Naive thymus-derived CD4-positive, alpha-beta T cell (primary cell): ENCODE measurements around the gene NCR2. TPM values are rescaled to one million over a fixed set of nuclear protein-coding genes. Genes with fewer than 3 reads are reported as not detected.

Experiments
- ATAC-seq: fragments of 150-1000 bp; cut with Tn5 transposase; 2 replicates; pipeline ENCODE4 v1.10.0; 2021; ENCODE audit warnings: mild to moderate bottlenecking, moderate library complexity
- CTCF ChIA-PET: fragments of 350-600 bp; sonication (Branson Sonifier 250); formaldehyde crosslinking; loops from one replicate; lab custom pipeline; 2021; ENCODE audit warnings: antibody characterized with exemption; lab: Charles Lee
- POLR2A ChIA-PET: fragments of 350-600 bp; sonication (Branson Sonifier 250); formaldehyde crosslinking; loops from one replicate; lab custom pipeline; 2021; ENCODE audit warnings: antibody characterized with exemption, inconsistent platforms; lab: Charles Lee
- DNase-seq, 9 donors: peaks; one replicate each; pipeline versions ENCODE4 v3.0.0 to v3.0.0-alpha.2; 2020 to 2022; ENCODE audit warnings: mixed read lengths in 1 of 9
- H3K27ac ChIP-seq: one replicate; pipeline ENCODE4 v1.7.0; 2013; ENCODE audit warnings: mild to moderate bottlenecking, low read depth, low read length, moderate library complexity
- H3K27me3 ChIP-seq, 2 donors: one replicate each; pipeline ENCODE4 v1.7.0; 2013; ENCODE audit warnings: low read length in 2 of 2, mild to moderate bottlenecking in 2 of 2, moderate library complexity in 2 of 2; ENCODE audit not compliant: control insufficient read depth in 2 of 2, insufficient read depth in 2 of 2
- H3K36me3 ChIP-seq, 3 experiments: 1 replicate in 2 of 3; 2 replicates in 1 of 3; pipeline ENCODE4 v1.7.0; 2013; ENCODE audit warnings: low read length in 3 of 3, mild to moderate bottlenecking in 3 of 3, moderate library complexity in 1 of 3; ENCODE audit not compliant: insufficient read depth in 3 of 3, control insufficient read depth in 2 of 3
- H3K4me1 ChIP-seq, 2 donors: one replicate each; pipeline ENCODE4 v1.7.0; 2013; ENCODE audit warnings: low read length in 2 of 2, mild to moderate bottlenecking in 2 of 2, moderate library complexity in 1 of 2; ENCODE audit not compliant: control insufficient read depth in 2 of 2, insufficient read depth in 2 of 2
- H3K4me3 ChIP-seq: 2 replicates; pipeline ENCODE4 v1.7.0; 2013; ENCODE audit warnings: mild to moderate bottlenecking, low read length
- H3K9me3 ChIP-seq, 3 experiments: 1 replicate in 2 of 3; 2 replicates in 1 of 3; pipeline ENCODE4 v1.7.0; 2013; ENCODE audit warnings: low read length in 3 of 3; ENCODE audit not compliant: control insufficient read depth in 2 of 3
- H3K27ac Mint-ChIP-seq, 9 donors: one replicate each; pipeline ENCODE4 v1.8.0; 2020 to 2022; ENCODE audit warnings: mixed read lengths in 9 of 9, mild to moderate bottlenecking in 8 of 9, moderate library complexity in 5 of 9, inconsistent platforms in 2 of 9
- H3K27me3 Mint-ChIP-seq, 5 donors: one replicate each; pipeline ENCODE4 v1.8.0; 2021 to 2022; ENCODE audit warnings: mixed read lengths in 5 of 5, mild to moderate bottlenecking in 1 of 5
- H3K36me3 Mint-ChIP-seq, 5 donors: one replicate each; pipeline ENCODE4 v1.8.0; 2020 to 2022; ENCODE audit warnings: mixed read lengths in 5 of 5, mild to moderate bottlenecking in 3 of 5, inconsistent platforms in 1 of 5
- H3K4me1 Mint-ChIP-seq, 7 donors: one replicate each; pipeline ENCODE4 v1.8.0; 2020 to 2022; ENCODE audit warnings: mixed read lengths in 7 of 7, mild to moderate bottlenecking in 3 of 7, inconsistent platforms in 1 of 7
- H3K4me3 Mint-ChIP-seq, 10 donors: one replicate each; pipeline ENCODE4 v1.8.0; 2020 to 2022; ENCODE audit warnings: mild to moderate bottlenecking in 10 of 10, mixed read lengths in 10 of 10, moderate library complexity in 6 of 10, inconsistent platforms in 2 of 10
- H3K9me3 Mint-ChIP-seq, 11 donors: one replicate each; pipeline ENCODE4 v1.8.0; 2020 to 2022; ENCODE audit warnings: mixed read lengths in 11 of 11, mild to moderate bottlenecking in 4 of 11, inconsistent platforms in 1 of 11, moderate library complexity in 1 of 11
- intact Hi-C, 2 donors: fragments of 100-400 bp; cut with micrococcal nuclease; formaldehyde crosslinking; loops; one replicate each; pipeline ENCODE4 v1.15.1; 2023
- polyA plus RNA-seq, 2 donors: library from polyadenylated mRNA; unstranded; fragments of 300-500 nt; fragmentation: Illumina TruSeq; gene quantifications; one replicate each; pipeline ENCODE4 v1.2.3, GENCODE V29; 2021
- total RNA-seq, 6 experiments: library from RNA in 5 of 6; stranded (reverse) in 5 of 6; gene quantifications; 1 replicate in 5 of 6; 2 replicates in 1 of 6; pipeline ENCODE4 v1.2.3 and lab custom pipeline; 2021 to 2026

Gene NCR2
- total and polyA plus RNA-seq, 7 experiments from 2014 or later: not detected

- H3K4me3 ChIP-seq: no peak overlapping the region
- ChIA-PET POLR2A (no interaction called here), CTCF (interaction anchor here (0.6 kb wide), 1 partner anchor 341 kb away, joined by 3 read pairs; no protein-coding TSS in a partner anchor)
- Mint-ChIP-seq H3K4me3 (peak overlapping the region; percentile 9 to 89 (median 56)), H3K4me1 (peaks cover 22 to 48% (median 33%) of the 10 kb centered on the region in 7 donors), H3K9me3 (peaks cover 0 to 2% (median 0%) of the 10 kb centered on the region in 11 donors), H3K27me3 (peaks cover 69 to 91% (median 78%) of the 10 kb centered on the region in 5 donors), H3K36me3 (no peaks in the 10 kb centered on the region), H3K27ac (peak overlapping the region in 1 of 9 donors; percentile 48)
- H3K27ac ChIP-seq: no peak overlapping the region
- H3K9me3 ChIP-seq: no peaks in the 10 kb centered on the region
- H3K36me3 ChIP-seq: no peaks in the 10 kb centered on the region
- H3K27me3 ChIP-seq: peaks cover 10 to 11% of the 10 kb centered on the region in 2 donors
- DNase-seq (no peak), ATAC-seq (no peak)
- intact Hi-C loops: no loop called here
- peaks cover 7 to 29% of the 10 kb centered on the region in 2 donors for H3K4me1 ChIP-seq
Measured at GRCh38 chr6:41374618-41375590, 39.5 kb downstream of the NCR2 start.

GRCh38 chr6:41375598-41376151, 40.3 kb downstream of the NCR2 start:
- H3K36me3 ChIP-seq: no peaks in the 10 kb centered on the region
- POLR2A ChIA-PET: no interaction called here
- Mint-ChIP-seq H3K36me3 (no peaks in the 10 kb centered on the region), H3K9me3 (no peaks in the 10 kb centered on the region), H3K4me1 (peaks cover 22 to 45% (median 32%) of the 10 kb centered on the region in 7 donors), H3K27ac (no peak overlapping the region), H3K27me3 (peaks cover 64 to 86% (median 74%) of the 10 kb centered on the region in 5 donors), H3K4me3 (peak overlapping the region in 4 of 10 donors; percentile 18 to 89 (median 60))
- CTCF ChIA-PET: interaction anchor here (0.6 kb wide), 1 partner anchor 340 kb away, joined by 3 read pairs; no protein-coding TSS in a partner anchor
- H3K27ac ChIP-seq: no peak overlapping the region
- intact Hi-C loops: no loop called here
- peaks cover 8 to 11% of the 10 kb centered on the region in 2 donors for H3K27me3 ChIP-seq
- H3K4me1 ChIP-seq: peaks cover 7 to 29% of the 10 kb centered on the region in 2 donors
- no peaks in the 10 kb centered on the region for H3K9me3 ChIP-seq
- H3K4me3 ChIP-seq: no peak overlapping the region
- DNase-seq: no peak
- no peak for ATAC-seq

GRCh38 chr6:41376176-41376575, 40.8 kb downstream of the NCR2 start:
- Mint-ChIP-seq H3K4me3 (peak overlapping the region in 2 of 10 donors; percentile 66 to 89), H3K27ac (no peak overlapping the region), H3K4me1 (peaks cover 22 to 42% (median 29%) of the 10 kb centered on the region in 7 donors), H3K36me3 (no peaks in the 10 kb centered on the region), H3K9me3 (no peaks in the 10 kb centered on the region), H3K27me3 (peaks cover 60 to 85% (median 70%) of the 10 kb centered on the region in 5 donors)
- H3K27ac ChIP-seq: no peak overlapping the region
- DNase-seq: no peak
- no peak for ATAC-seq
- intact Hi-C loops: no loop called here
- H3K9me3 ChIP-seq: no peaks in the 10 kb centered on the region
- ChIA-PET CTCF (no interaction called here), POLR2A (no interaction called here)
- H3K27me3 ChIP-seq: peaks cover 5 to 11% of the 10 kb centered on the region in 2 donors
- no peaks in the 10 kb centered on the region for H3K36me3 ChIP-seq
- H3K4me1 ChIP-seq: peaks cover 7 to 29% of the 10 kb centered on the region in 2 donors
- H3K4me3 ChIP-seq: no peak overlapping the region

- Histone ChIP-seq H3K4me1 (peaks cover 6 to 24% of the 10 kb centered on the region in 2 donors), H3K9me3 (no peaks in the 10 kb centered on the region), H3K27ac (no peak overlapping the region), H3K4me3 (no peak overlapping the region), H3K36me3 (no peaks in the 10 kb centered on the region), H3K27me3 (peaks cover 5 to 11% of the 10 kb centered on the region in 2 donors)
- intact Hi-C loops: no loop called here
- no peak overlapping the region for H3K4me3 Mint-ChIP-seq
- peaks cover 13 to 33% (median 21%) of the 10 kb centered on the region in 7 donors for H3K4me1 Mint-ChIP-seq
- CTCF ChIA-PET: no interaction called here
- POLR2A ChIA-PET: no interaction called here
- no peaks in the 10 kb centered on the region for H3K9me3 Mint-ChIP-seq
- no peaks in the 10 kb centered on the region for H3K36me3 Mint-ChIP-seq
- peaks cover 55 to 83% (median 66%) of the 10 kb centered on the region in 5 donors for H3K27me3 Mint-ChIP-seq
- DNase-seq (no peak), ATAC-seq (no peak)
- H3K27ac Mint-ChIP-seq: no peak overlapping the region
Measured at GRCh38 chr6:41377071-41377470, 41.7 kb downstream of the NCR2 start.

GRCh38 chr6:41379306-41379705, 43.9 kb downstream of the NCR2 start:
- no peak for DNase-seq
- H3K36me3 ChIP-seq: no peaks in the 10 kb centered on the region
- peaks cover 0 to 8% of the 10 kb centered on the region in 2 donors for H3K4me1 ChIP-seq
- ATAC-seq: peak; percentile 54
- H3K27ac ChIP-seq: no peak overlapping the region
- H3K36me3 Mint-ChIP-seq: no peaks in the 10 kb centered on the region
- peaks cover 54 to 80% (median 57%) of the 10 kb centered on the region in 5 donors for H3K27me3 Mint-ChIP-seq
- CTCF ChIA-PET: no interaction called here
- no peaks in the 10 kb centered on the region for H3K9me3 ChIP-seq
- intact Hi-C loops: no loop called here
- no peak overlapping the region for H3K4me3 ChIP-seq
- peaks cover 5 to 8% of the 10 kb centered on the region in 2 donors for H3K27me3 ChIP-seq
- peaks cover 7 to 15% (median 11%) of the 10 kb centered on the region in 7 donors for H3K4me1 Mint-ChIP-seq
- H3K9me3 Mint-ChIP-seq: peaks cover 0 to 2% (median 0%) of the 10 kb centered on the region in 11 donors
- no peak overlapping the region for H3K27ac Mint-ChIP-seq
- POLR2A ChIA-PET: no interaction called here
- H3K4me3 Mint-ChIP-seq: no peak overlapping the region

- no peaks in the 10 kb centered on the region for H3K36me3 ChIP-seq
- no peak for ATAC-seq
- no peaks in the 10 kb centered on the region for H3K9me3 ChIP-seq
- no peaks in the 10 kb centered on the region for H3K4me1 ChIP-seq
- intact Hi-C loops: no loop called here
- H3K4me3 Mint-ChIP-seq: no peak overlapping the region
- H3K36me3 Mint-ChIP-seq: no peaks in the 10 kb centered on the region
- H3K9me3 Mint-ChIP-seq: peaks cover 0 to 2% (median 0%) of the 10 kb centered on the region in 11 donors
- POLR2A ChIA-PET: no interaction called here
- CTCF ChIA-PET: no interaction called here
- H3K4me3 ChIP-seq: no peak overlapping the region
- H3K27me3 Mint-ChIP-seq: peaks cover 20 to 57% (median 29%) of the 10 kb centered on the region in 5 donors
- H3K27me3 ChIP-seq: no peaks in the 10 kb centered on the region
- no peak overlapping the region for H3K27ac ChIP-seq
- no peak for DNase-seq
- no peak overlapping the region for H3K27ac Mint-ChIP-seq
- H3K4me1 Mint-ChIP-seq: no peaks in the 10 kb centered on the region
Measured at GRCh38 chr6:41386594-41386993, 51.2 kb downstream of the NCR2 start.
